Measurements from ENCODE around the gene LBX2. TPM values are rescaled to one million over a fixed set of nuclear protein-coding genes. Genes with fewer than 3 reads are reported as not detected.
"Not testable (repeated sequence)": the region's sequence is repeated elsewhere in the genome, so short reads cannot be mapped to it uniquely, and the experiment has no call there.

The LBX2 gene
- total RNA-seq, 1 experiment from 2014 or later, result 0.18 TPM

DNA sequence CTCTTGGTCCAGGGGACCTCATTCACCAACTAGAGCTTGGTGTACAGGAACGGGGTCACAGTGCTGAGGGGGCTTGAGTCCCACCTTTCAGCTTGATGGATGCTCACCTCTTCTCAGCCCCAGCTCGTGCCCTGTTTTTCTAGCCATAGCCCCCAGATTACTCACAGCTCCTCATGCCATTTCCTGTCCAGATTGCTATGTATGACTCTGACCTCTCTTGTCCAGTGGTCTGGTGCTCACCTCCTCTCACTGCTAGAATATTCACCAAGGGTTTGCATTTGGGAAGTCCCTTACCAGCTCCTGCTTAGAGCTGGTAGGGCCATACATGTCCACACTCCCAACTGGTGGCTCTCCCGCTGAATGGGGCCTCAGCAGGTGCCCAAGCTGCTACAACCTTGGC is 5.9 kb downstream of the LBX2 start:
- peaks cover 13% of the 10 kb centered on the region for H3K27me3 ChIP-seq (replicated peaks)
- no peaks in the 10 kb centered on the region for H3K9me3 ChIP-seq (replicated peaks)
- peaks cover 42% of the 10 kb centered on the region for H3K36me3 ChIP-seq
- no peak overlapping the region for H3K27ac ChIP-seq
- H3K4me1 ChIP-seq (replicated peaks), result peaks cover 8% of the 10 kb centered on the region
- H3K4me3 ChIP-seq, result no peak overlapping the region
- DNase-seq (ENCODE audit: low read depth in 1 of 2, low spot score in 2 of 2), result no peak

DNA sequence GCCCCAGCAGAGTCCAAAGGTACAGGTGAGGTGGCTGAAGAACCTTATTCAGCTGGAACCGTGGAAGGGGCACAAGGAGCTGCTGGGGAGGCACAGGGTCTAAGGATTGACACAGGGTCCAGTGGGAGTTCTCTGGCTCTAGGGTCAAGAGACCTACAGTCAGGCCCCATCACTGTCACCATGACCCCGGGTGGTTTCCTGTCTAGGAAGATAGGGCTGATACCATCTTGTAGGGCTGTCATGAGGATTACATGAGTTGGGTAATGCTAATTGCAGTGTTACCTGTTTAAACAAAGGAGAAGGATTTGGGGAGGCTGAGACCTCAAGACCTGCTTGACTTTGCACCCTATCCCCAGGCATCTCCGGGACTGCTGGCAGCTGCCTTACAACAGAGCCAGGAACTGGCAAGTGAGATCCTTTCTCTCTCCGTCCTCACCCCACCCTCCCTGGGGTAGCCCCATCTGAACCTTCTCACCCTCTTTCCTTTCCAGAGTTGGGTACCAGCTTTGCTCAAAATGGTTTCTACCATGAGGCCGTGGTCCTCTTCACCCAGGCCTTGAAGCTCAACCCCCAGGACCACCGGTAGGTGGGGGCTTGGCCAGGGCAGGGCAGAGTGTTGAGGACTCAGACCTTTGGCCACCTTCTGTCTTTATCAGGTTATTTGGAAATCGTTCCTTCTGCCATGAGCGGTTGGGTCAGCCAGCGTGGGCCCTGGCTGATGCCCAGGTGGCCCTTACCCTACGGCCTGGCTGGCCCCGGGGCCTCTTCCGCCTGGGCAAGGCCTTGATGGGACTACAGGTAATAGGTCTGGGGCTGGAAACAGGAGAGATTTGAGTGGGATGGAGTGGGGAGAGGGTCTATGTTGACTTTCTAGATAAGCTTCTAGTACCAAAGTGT is 7.5 kb downstream of the LBX2 start:
- DNase-seq (ENCODE audit: low read depth in 1 of 2, low spot score in 2 of 2), result no peak

DNA sequence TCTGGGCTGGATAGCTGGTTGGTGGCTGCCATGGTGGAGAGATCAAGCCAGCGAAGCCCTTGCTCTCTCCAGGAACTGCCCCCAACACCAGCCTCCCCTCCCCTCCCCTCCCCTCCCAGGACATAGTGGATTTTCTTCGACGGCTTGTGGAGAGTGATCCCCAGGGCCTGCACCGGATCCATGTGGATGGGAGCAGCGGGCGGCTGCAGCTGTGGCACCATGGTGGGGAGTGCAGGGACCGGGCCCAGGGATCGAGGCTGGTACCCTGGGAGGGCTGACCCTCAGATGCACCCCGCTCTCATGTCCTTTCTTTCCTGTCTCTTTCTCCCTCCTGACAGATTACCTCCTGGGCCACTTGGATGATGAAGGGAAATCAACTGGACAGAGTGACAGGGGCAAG is 9.5 kb downstream of the LBX2 start:
- no peaks in the 10 kb centered on the region for H3K4me1 ChIP-seq (replicated peaks)
- H3K36me3 ChIP-seq, result peaks cover 63% of the 10 kb centered on the region
- no peaks in the 10 kb centered on the region for H3K27me3 ChIP-seq (replicated peaks)
- DNase-seq (ENCODE audit: low read depth in 1 of 2, low spot score in 2 of 2), result no peak
- H3K9me3 ChIP-seq (replicated peaks), result no peaks in the 10 kb centered on the region
- no peak overlapping the region for H3K27ac ChIP-seq
- H3K4me3 ChIP-seq, result no peak overlapping the region

More for the DNA sequence above, 7.5 kb downstream of the LBX2 start:
- Histone ChIP-seq H3K27ac (no peak overlapping the region), H3K9me3 (replicated peaks) (no peaks in the 10 kb centered on the region), H3K27me3 (replicated peaks) (no peaks in the 10 kb centered on the region), H3K36me3 (peaks cover 52% of the 10 kb centered on the region), H3K4me3 (no peak overlapping the region), H3K4me1 (replicated peaks) (no peaks in the 10 kb centered on the region)

DNA sequence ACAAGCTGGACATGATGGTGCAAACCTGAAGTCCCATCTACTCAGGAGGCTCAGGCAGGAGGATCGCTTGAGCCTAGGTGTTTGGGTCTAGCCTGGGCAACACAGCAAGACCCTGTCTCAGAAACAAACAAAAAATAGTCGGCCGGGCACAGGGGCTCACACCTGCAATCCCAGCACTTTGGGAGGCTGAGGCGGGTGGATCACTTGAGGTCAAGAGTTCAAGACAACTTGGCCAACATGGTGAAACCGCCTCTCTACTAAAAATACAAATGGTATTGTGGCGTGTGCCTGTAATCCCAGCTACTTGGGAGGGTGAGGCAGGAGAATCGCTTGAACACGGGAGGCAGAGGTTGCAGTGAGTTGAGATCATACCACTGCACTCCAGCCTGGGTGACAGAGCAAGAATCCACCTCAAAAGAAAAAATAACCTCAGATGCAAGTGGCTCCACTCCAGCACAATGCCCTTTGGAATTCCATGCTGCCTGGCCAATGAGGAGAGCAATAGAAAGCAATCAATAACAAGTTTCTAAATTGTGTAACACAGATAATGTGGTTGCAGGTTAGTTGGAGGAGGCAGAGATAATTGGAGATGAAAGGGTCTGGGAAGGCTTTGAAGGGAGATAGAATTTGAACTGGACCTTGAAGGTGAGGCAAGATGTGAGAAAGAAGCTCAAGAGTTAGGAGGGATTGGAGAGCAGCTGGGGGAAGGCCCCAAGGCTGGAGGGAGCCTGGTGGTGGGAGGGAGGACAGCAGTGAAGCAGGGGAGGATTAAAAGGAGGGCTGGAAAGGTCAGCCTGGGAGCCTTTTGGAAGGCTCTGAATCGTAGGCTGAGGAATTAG is 10.5 kb downstream of the LBX2 start:
- DNase-seq (ENCODE audit: low read depth in 1 of 2, low spot score in 2 of 2), result no peak
- H3K36me3 ChIP-seq, result peaks cover 57% of the 10 kb centered on the region
- no peak overlapping the region for H3K27ac ChIP-seq
- H3K9me3 ChIP-seq (replicated peaks), result no peaks in the 10 kb centered on the region
- no peaks in the 10 kb centered on the region for H3K27me3 ChIP-seq (replicated peaks)
- H3K4me1 ChIP-seq (replicated peaks), result no peaks in the 10 kb centered on the region
- H3K4me3 ChIP-seq, result no peak overlapping the region

DNA sequence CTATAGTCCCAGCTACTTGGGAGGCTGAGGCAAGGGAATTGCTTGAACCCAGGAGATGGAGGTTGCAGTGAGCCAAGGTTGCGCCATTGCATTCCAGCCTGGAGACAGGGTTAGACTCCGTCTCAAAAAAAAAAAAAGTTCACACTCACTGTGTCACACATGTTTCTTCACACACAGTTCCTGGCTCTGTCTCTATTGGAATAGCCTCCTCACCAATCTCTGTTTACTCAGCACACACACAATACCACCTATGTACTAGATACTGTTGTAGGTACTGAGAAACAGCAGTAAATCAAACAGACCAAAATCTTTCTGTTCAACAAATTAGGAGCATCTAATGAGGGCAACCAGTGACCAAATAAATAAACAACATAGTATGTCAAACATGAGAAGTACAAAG is 13.3 kb downstream of the LBX2 start:
- H3K4me1 ChIP-seq (replicated peaks), result peaks cover 15% of the 10 kb centered on the region
- peaks cover 49% of the 10 kb centered on the region for H3K36me3 ChIP-seq
- no peak for DNase-seq (ENCODE audit: low read depth in 1 of 2, low spot score in 2 of 2)
- no peak overlapping the region for H3K27ac ChIP-seq
- 0 out of 2 replicates have a peak, but pooled peaks cover 4% of the 10 kb centered on the region for H3K9me3 ChIP-seq (replicated peaks)
- H3K27me3 ChIP-seq (replicated peaks), result no peaks in the 10 kb centered on the region
- no peak overlapping the region for H3K4me3 ChIP-seq

DNA sequence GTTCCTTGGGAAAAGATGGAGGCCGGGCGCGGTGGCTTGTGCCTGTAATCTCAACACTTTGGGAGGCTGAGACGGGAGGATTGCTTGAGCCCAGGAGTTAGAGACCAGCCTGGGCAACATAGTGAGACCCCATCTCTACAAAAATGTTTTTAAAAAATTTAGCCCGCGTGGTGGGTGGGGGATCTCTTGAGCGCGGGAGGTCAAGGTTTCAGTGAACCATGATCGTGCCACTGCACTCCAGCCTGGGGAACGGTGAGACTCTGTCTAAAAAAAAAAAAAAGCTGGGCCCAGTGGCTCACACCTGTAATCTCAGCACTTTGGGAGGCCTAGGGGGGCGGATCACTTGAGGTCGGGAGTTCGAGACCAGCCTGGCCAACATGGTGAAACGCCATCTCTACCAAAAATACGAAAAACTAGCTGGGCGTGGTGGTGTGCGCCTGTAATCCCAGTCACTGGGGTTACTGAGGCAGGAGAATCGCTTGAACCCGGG is 15.7 kb downstream of the LBX2 start:
- Histone ChIP-seq H3K4me1 (replicated peaks) (peaks cover 16% of the 10 kb centered on the region), H3K36me3 (peaks cover 51% of the 10 kb centered on the region), H3K4me3 (peak overlapping the region; percentile 76)
- H3K9me3 ChIP-seq (replicated peaks); H3K27me3 ChIP-seq (replicated peaks); H3K27ac ChIP-seq; DNase-seq (ENCODE audit: low read depth in 1 of 2, low spot score in 2 of 2): not testable (repeated sequence)

DNA sequence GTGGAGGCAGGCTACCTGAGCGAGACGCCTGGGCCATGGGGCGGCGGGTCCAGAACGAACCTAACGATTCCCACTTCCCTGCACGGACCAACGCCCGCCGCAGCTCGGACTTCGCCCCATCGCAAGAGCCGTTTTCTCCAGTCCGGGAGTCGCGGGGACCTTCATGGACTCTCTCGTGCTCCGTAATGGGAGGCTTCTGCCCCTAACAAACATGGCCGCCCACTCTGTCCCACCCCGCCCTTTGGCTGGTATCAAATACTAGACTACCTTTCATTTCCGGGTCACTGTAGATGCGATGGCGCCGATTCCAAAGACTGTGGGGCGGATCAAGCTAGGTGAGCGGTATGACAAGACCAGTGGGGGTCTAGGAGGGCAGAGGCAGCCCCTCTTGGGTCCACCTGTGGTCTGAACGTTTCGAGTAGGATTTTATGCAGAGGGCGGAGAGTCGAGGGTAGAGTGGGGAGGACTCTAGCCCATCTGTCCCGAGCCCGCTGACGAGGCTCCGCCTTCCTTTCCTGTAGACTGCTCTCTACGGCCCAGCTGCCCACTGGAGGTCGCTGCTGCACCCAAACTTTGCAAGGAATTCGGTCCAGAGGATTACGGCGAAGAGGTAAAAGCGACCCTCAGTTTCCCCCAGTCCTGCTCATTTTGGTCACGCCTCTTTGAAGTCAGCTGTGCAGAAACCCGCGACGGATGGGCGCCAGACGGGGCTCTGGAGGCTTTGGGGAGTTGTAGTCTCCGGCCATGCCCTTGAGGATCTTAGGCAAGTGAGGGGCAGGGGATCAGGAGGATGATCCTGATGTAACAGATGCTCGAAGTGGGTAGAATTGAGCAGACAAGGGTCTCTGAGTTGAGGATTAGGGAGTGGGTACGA is 16.4 kb downstream of the LBX2 start, which contains the start of the genes CCDC142 and TTC31:
CCDC142 (minus strand) TSS at position 198 of the 874 bp plus-strand sequence; CDS start at position 37, 161 bp downstream.
TTC31 (plus strand) TSS at position 281 of the 874 bp plus-strand sequence; CDS start at position 296, 15 bp downstream.
- peaks cover 16% of the 10 kb centered on the region for H3K4me1 ChIP-seq (replicated peaks)
- H3K27me3 ChIP-seq (replicated peaks), result no peaks in the 10 kb centered on the region
- H3K27ac ChIP-seq, result peak within 1 kb of the TSS; percentile 70
- H3K9me3 ChIP-seq (replicated peaks), result 0 out of 2 replicates have a peak, but pooled peaks cover 4% of the 10 kb centered on the region
- peak; percentile 96 to 99 for DNase-seq (ENCODE audit: low read depth in 1 of 2, low spot score in 2 of 2)
- peak within 1 kb of the TSS; percentile 76 for H3K4me3 ChIP-seq
- H3K36me3 ChIP-seq, result peaks cover 45% of the 10 kb centered on the region

DNA sequence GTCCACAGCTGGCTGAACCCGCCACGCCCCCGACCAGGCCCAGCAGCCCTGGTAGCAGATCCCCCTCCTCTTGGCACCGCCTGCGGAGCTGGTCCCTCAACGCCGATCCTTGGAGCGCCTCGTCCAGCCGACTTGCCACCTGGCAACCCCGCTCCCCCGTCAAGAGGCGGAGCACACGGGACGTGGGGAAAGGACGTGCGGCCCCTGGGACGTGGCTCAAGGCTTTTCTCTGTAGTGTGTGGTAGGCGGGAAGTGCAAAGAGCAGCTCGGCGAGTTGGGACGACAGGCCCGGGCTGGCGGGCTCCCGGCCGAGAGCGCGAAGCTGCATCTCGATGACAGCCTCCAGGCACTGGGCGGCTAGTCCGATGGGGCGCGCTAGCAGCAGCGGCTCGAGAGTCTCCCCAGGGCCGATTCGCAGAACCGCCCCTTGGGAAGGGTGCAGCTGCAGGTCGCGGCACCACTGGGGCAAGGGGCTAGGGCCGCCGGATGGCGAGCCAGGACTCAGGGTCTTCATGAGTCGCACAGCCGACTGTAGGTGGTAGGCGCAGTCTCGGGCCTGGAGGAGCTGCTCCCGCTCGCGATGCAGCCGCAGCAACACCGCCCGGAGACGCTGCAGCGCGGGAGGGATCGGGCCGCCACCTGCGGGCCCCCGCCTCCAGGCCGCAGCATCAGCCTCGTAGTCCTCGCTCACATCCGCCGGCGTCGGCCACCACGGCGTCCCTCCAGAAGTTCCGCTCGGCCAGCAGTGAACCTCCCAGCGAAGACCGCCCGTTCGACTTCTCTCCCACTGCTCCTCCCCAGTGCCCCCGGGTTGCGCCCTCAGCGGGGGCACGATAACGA is 17.2 kb downstream of the LBX2 start:
- Histone ChIP-seq H3K4me1 (replicated peaks) (peaks cover 16% of the 10 kb centered on the region), H3K4me3 (peak overlapping the region; percentile 76), H3K27me3 (replicated peaks) (no peaks in the 10 kb centered on the region), H3K27ac (peak overlapping the region; percentile 70), H3K9me3 (replicated peaks) (0 out of 2 replicates have a peak, but pooled peaks cover 4% of the 10 kb centered on the region), H3K36me3 (peaks cover 45% of the 10 kb centered on the region)
- peak in 1 of 2 experiments; percentile 69 for DNase-seq (ENCODE audit: low read depth in 1 of 2, low spot score in 2 of 2)

DNA sequence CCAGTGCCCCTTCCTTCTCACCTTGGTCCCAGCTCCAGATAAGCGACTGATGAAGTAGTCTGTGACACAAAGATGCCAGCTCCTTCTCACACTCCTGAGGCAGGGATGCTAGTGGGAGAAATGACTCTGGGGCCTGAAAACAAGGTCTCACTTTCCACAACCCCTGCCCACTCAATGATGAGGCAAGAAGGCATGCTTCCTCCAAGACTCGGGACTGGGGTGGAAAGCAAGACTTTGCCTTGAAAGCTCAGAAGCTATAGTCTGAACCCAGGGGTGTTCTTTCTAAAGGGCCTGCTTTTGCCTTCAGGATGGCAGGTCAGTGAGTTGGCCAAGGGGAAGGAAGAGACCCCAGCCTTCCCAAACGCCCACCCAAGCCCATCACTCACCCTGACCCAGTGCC is 18.0 kb downstream of the LBX2 start:
- peaks cover 44% of the 10 kb centered on the region for H3K36me3 ChIP-seq
- H3K27me3 ChIP-seq (replicated peaks), result no peaks in the 10 kb centered on the region
- H3K9me3 ChIP-seq (replicated peaks), result 0 out of 2 replicates have a peak, but pooled peaks cover 4% of the 10 kb centered on the region
- H3K27ac ChIP-seq, result no peak overlapping the region
- H3K4me1 ChIP-seq (replicated peaks), result peaks cover 16% of the 10 kb centered on the region
- DNase-seq (ENCODE audit: low read depth in 1 of 2, low spot score in 2 of 2), result no peak
- H3K4me3 ChIP-seq, result peak overlapping the region; percentile 76

DNA sequence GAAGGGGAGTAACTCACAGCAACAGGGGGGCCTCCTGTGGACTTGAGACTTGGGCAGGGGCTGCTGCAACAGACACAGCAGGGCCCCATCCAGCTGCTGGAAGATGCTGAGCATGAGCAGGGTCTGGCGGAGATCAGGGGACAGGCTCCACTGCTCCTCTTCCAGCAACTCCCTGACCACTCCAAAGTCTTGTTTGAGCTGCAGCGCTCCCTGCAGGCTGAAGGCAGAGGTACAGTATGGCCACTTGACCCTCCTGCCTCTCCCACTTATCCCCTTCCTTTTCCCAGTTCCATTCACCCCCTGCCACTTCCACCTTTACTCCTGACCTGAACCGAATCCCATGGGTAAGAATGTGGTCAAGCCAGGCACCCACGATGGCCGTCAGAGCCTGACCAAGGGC is 24.5 kb downstream of the LBX2 start:
- peaks cover 13% of the 10 kb centered on the region for H3K4me1 ChIP-seq (replicated peaks)
- H3K4me3 ChIP-seq, result no peak overlapping the region
- no peak for DNase-seq (ENCODE audit: low read depth in 1 of 2, low spot score in 2 of 2)
- no peaks in the 10 kb centered on the region for H3K27me3 ChIP-seq (replicated peaks)
- H3K36me3 ChIP-seq, result peaks cover 38% of the 10 kb centered on the region
- H3K9me3 ChIP-seq (replicated peaks), result no peaks in the 10 kb centered on the region
- H3K27ac ChIP-seq, result no peak overlapping the region

DNA sequence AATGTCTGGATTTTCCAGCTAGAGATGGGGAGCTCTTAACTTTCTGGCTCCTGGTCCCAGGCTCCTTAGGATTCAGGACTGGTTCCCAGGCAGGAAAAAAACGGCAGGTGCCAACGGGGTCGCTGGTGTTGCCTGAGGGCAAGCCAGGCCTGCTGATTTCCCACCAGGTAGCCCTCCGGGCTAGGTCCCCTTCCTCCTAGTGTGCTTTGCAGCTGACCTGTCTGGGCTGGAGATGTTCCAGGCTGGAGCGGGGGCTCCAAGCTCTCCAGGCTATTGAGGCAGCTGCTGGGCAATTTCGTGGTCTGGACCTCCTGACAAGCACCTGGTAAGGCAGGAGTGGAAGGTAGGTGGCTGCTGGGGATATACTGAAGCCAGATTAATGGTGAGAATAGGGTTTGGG is 24.9 kb downstream of the LBX2 start:
- Histone ChIP-seq H3K27me3 (replicated peaks) (no peaks in the 10 kb centered on the region), H3K27ac (no peak overlapping the region), H3K4me3 (no peak overlapping the region), H3K4me1 (replicated peaks) (peaks cover 13% of the 10 kb centered on the region), H3K36me3 (peaks cover 36% of the 10 kb centered on the region), H3K9me3 (replicated peaks) (no peaks in the 10 kb centered on the region)
- no peak for DNase-seq (ENCODE audit: low read depth in 1 of 2, low spot score in 2 of 2)

DNA sequence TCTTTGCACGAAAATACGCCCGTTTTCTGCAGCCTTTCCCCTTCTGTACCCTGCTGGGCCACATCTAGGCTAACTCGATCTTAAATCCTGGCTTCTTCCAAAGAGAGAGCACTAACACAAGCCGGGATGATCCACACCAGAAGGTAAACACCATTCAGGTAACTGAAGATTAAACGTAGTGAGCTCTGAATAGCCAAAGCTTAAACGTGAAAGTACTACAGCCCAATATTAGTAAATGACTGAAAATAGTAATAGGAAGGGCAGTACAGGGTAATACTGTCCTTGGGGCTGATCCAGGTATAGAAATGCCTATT is 26.5 kb downstream of the LBX2 start:
- no peak for DNase-seq (ENCODE audit: low read depth in 1 of 2, low spot score in 2 of 2)
- Histone ChIP-seq H3K4me1 (replicated peaks) (peaks cover 13% of the 10 kb centered on the region), H3K27ac (peak overlapping the region; percentile 54), H3K4me3 (peak overlapping the region; percentile 53), H3K36me3 (peaks cover 36% of the 10 kb centered on the region), H3K9me3 (replicated peaks) (no peaks in the 10 kb centered on the region), H3K27me3 (replicated peaks) (no peaks in the 10 kb centered on the region)

Data from SJSA1 (cell line).